Measurements from ENCODE around the gene PUSL1.
"Not testable (repeated sequence)": the region's sequence is repeated elsewhere in the genome, so short reads cannot be mapped to it uniquely, and the experiment has no call there.

The PUSL1 gene

GRCh38 chr1:1307261-1307922 lies 1.0 kb upstream of the PUSL1 start:
- DNase-seq (ENCODE audit: extremely low read depth in 1 of 2, low read depth in 1 of 2), result no peak

GRCh38 chr1:1308756-1309250 lies 406 bp downstream of the PUSL1 start:
- DNase-seq (ENCODE audit: extremely low read depth in 1 of 2, low read depth in 1 of 2), result no peak

GRCh38 chr1:1309251-1310108 lies 1.1 kb downstream of the PUSL1 start:
- DNase-seq (ENCODE audit: extremely low read depth in 1 of 2, low read depth in 1 of 2), result no peak

- DNase-seq (ENCODE audit: extremely low read depth in 1 of 2, low read depth in 1 of 2), result no peak
Measured at GRCh38 chr1:1310109-1310385, 1.6 kb downstream of the PUSL1 start.

- no peak for DNase-seq (ENCODE audit: extremely low read depth in 1 of 2, low read depth in 1 of 2)
Measured at GRCh38 chr1:1310476-1311053, 2.2 kb downstream of the PUSL1 start.

GRCh38 chr1:1311107-1312104 lies 3.0 kb downstream of the PUSL1 start:
- DNase-seq (ENCODE audit: extremely low read depth in 1 of 2, low read depth in 1 of 2), result no peak

GRCh38 chr1:1312450-1313314 lies 4.3 kb downstream of the PUSL1 start:
- DNase-seq (ENCODE audit: extremely low read depth in 1 of 2, low read depth in 1 of 2), result no peak

GRCh38 chr1:1313500-1314236 lies 5.3 kb downstream of the PUSL1 start:
- no peak for DNase-seq (ENCODE audit: extremely low read depth in 1 of 2, low read depth in 1 of 2)

GRCh38 chr1:1314237-1314586 lies 5.8 kb downstream of the PUSL1 start:
- no peak for DNase-seq (ENCODE audit: extremely low read depth in 1 of 2, low read depth in 1 of 2)

GRCh38 chr1:1314678-1315335 lies 6.4 kb downstream of the PUSL1 start:
- DNase-seq (ENCODE audit: extremely low read depth in 1 of 2, low read depth in 1 of 2), result no peak

GRCh38 chr1:1315435-1315954 lies 7.1 kb downstream of the PUSL1 start:
- DNase-seq (ENCODE audit: extremely low read depth in 1 of 2, low read depth in 1 of 2), result no peak

- DNase-seq (ENCODE audit: extremely low read depth in 1 of 2, low read depth in 1 of 2), result not testable (repeated sequence)
Measured at GRCh38 chr1:1316199-1316598, 7.8 kb downstream of the PUSL1 start.

GRCh38 chr1:1317420-1317819 lies 9.0 kb downstream of the PUSL1 start:
- DNase-seq (ENCODE audit: extremely low read depth in 1 of 2, low read depth in 1 of 2), result no peak

- DNase-seq (ENCODE audit: extremely low read depth in 1 of 2, low read depth in 1 of 2), result no peak
Measured at GRCh38 chr1:1318131-1318652, 9.8 kb downstream of the PUSL1 start.

GRCh38 chr1:1318777-1319645 lies 10.6 kb downstream of the PUSL1 start:
- no peak for DNase-seq (ENCODE audit: extremely low read depth in 1 of 2, low read depth in 1 of 2)

GRCh38 chr1:1319646-1319941 lies 11.2 kb downstream of the PUSL1 start:
- DNase-seq (ENCODE audit: extremely low read depth in 1 of 2, low read depth in 1 of 2), result no peak

- DNase-seq (ENCODE audit: extremely low read depth in 1 of 2, low read depth in 1 of 2), result no peak
Measured at GRCh38 chr1:1320666-1321448, 12.5 kb downstream of the PUSL1 start.

Measured in activated CD8-positive, alpha-beta memory T cell treated with anti-CD3 and anti-CD28 coated beads for 1 hour (primary cell).